Bronchial smooth muscle cell (primary cell): ENCODE data around the gene OR2AP1. TPM values are rescaled to one million over a fixed set of nuclear protein-coding genes. Genes with fewer than 3 reads are reported as not detected.

Experiments
- total RNA-seq: library from RNA; depleted of rRNA; stranded (reverse); fragments of >200 nt; gene quantifications from 2 replicates; pipeline ENCODE4 v1.2.1, GENCODE V29; 2014

The OR2AP1 gene
- total RNA-seq: not detected in 2 replicates

DNA sequence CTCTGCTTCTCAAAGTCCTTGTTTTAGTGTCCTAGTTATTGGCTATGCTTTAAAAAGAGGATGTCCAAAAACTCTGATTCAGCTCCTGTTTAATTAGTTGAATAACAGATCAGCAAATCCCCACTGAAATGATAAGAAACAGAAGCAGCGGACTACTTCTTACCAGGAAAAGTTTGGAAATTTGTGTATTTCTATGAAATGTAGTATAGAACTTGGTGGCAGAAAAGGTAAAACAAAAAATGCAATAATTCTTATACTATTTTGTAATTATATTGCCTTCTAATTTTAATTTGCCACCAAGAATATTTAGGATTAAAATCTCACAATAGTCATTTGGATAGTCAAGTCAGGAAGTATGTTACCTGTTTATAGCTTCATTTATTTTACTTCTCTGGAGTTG, at the start of gene OR2AP1:
Gene OR2AP1, plus strand, starts transcription at position 301 of the 400 bp plus-strand sequence. CDS start 1,947 bp downstream, outside the sequence.

DNA sequence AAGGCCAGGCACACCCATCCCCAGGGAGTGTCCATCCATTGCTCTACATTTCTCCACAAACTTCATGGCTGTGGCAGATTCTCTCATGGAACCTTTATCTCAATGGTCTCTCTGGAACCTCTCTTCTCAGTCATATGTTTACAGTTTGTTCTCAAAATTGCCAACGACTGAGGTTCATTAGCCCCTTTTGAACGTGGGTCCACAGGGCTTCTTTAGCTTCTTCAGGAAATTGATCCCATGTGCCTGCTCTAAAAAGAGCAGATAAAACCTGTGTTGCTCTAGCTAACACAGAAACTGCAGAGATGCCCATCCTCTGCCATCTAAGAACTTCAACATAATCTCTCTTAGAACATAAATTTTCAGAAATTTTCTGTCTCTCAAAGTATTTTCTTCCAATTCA, 23.0 kb upstream of the OR2AP1 start, which contains the start of gene OR6C4:
Gene OR6C4, plus strand, starts transcription at position 301 of the 400 bp plus-strand sequence. CDS start 1,625 bp downstream, outside the sequence.

Other genes with a start within 250 kb of the OR2AP1 start
- gene OR6C3, start 241.7 kb upstream of the OR2AP1 start, total RNA-seq: not detected in 2 replicates
- not detected in 2 replicates for gene OR6C75, start 209.5 kb upstream of the OR2AP1 start, total RNA-seq
- gene OR6C65, start 171.9 kb upstream of the OR2AP1 start, total RNA-seq: not detected in 2 replicates
- gene OR6C76, start 146.2 kb upstream of the OR2AP1 start, total RNA-seq: 0.16 TPM in 1 of 2 replicates, not detected in the other
- gene OR6C2, start 128.4 kb upstream of the OR2AP1 start, total RNA-seq: not detected in 2 replicates
- gene OR6C70, start 102.3 kb upstream of the OR2AP1 start, total RNA-seq: not detected in 2 replicates
- gene OR6C68, start 80.1 kb upstream of the OR2AP1 start, total RNA-seq: not detected in 2 replicates
- not detected in 2 replicates for gene OR6C4, start 22.9 kb upstream of the OR2AP1 start, total RNA-seq
- gene OR10P1, start 64.4 kb downstream of the OR2AP1 start, total RNA-seq: not detected in 2 replicates
- gene ITGA7, start 135.4 kb downstream of the OR2AP1 start, total RNA-seq: 2.7 and 3.8 TPM in 2 replicates
- gene BLOC1S1, start 143.6 kb downstream of the OR2AP1 start, total RNA-seq: 154 and 162 TPM in 2 replicates
- 8.7 and 10.4 TPM in 2 replicates for gene RDH5, start 147.9 kb downstream of the OR2AP1 start, total RNA-seq
- 3,848 and 5,531 TPM in 2 replicates for gene CD63, start 156.5 kb downstream of the OR2AP1 start, total RNA-seq
- gene GDF11, start 170.7 kb downstream of the OR2AP1 start, total RNA-seq: 4.5 and 5.0 TPM in 2 replicates
- gene SARNP, start 245.3 kb downstream of the OR2AP1 start, total RNA-seq: 65.7 and 101 TPM in 2 replicates
- gene ORMDL2, start 245.6 kb downstream of the OR2AP1 start, total RNA-seq: 20.8 and 23.9 TPM in 2 replicates